ENCODE results near the gene PITX1.

PITX1 gene

DNA sequence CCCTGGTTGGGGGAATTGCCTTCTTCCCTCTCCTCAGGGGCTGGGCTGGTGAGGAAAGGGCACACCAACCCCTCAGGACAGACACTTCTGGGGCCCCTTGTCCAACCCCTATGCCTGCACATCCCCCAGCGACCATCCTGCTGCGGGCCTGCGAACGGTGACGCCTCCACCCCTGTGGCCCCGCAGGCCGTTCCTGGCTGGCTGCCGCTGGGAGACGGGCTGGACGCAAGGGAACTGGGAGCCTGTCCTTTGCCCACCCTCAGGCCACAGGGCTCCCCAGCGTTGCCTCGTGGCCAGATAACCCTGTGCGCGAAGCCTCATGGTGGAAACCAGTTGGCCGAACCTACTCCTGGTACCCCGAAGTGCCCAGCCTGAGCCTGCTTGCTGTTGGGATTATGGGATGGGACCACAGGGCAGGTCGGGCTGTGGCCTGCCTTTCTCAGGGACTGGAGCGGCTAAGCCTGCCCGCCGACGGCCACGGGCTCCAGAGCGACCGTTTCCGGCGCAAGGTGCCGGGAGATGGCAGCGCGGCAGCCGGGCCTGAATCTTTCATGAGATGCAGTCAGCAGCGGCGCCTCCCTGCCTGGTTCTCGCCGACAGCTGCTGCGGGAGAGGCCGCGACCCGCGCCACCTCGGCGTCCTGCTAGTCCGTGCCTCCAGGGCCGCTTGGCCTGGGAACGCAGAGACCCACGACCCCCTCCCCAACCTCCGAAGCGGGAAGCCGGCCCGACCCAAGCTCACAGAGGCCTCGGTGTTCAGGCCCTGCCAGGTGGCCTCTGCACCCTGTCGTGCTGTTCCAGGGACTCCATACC, 6.5 kb upstream of the PITX1 start:
- no peak for DNase-seq

DNA sequence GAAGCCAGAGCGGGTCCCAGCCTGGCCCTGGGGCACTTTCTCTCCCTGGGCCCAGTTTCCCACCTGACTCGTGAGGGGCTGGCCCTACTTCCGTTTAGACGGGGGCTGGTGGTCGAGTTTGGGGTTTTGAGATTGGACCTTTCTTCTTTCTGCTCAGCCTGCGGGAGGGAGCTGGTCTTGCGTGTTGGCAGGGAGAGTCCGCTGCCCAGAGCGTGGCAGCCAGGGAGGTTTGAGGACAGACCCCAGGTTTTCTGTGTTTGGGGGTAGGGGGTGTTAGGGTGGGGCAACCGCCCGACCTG, 6.0 kb upstream of the PITX1 start:
- no peak for DNase-seq

DNA sequence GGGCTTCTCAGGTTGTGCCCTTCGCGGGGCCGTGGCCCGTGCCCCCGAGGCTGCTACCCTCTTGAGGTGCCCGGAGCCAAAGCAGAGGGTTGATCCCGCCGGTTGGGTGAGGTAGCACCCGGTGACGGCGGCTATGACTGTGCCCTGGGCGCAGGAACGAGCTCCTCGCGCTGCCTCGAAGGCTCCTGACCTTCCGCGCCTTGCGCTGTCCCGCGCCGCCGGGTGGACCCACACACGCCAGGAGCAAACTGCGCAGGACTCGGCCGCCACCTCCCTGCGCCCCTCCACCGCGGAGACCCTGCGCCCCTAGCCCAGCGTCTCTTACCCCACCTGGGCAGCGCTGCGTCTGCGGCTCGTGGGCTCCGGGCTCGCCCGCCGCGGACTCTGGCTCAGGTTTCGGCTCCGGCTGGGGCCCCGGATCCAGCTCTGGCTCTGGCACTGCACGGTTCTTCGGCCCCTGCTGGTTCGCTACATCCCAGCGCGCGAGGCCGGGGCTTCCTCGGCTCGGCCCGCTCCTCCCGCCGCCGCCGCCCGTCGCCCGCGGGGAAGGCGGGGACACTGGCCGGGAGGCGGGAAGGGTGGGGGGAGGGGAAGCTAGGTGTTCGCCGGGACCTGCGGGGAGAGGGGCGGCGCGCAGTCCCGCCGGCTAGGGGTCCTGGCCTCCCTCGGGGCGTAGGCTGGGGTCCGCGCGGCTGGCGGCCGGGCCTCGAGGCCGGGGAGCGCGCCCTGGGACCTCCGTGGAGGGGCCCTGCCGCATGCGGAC, 5.4 kb upstream of the PITX1 start:
- DNase-seq = peak in 1 of 2 donors; percentile 27

DNA sequence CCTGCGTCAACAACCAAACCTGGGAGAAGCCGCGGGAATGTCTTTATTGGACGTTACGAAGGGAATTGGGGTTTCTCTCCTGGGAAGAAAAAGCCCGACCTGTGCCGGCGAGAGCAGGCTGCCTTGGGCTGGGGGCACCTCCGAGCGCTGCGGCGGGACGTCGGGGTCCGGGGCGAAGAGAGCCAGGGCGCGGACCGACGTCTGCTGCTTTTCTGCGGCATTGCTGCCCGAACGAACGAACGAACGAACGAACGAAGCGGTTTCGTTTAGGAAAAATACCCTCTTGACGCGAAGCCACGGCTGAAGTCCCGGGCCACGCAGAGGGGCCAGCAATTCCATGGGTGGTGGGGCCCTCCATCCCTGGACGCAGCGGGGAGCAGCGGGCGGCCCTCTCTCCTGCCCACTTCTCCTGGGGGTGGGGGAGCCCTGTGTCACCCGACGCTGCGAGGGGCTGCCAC, 4.8 kb upstream of the PITX1 start:
- DNase-seq = no peak

DNA sequence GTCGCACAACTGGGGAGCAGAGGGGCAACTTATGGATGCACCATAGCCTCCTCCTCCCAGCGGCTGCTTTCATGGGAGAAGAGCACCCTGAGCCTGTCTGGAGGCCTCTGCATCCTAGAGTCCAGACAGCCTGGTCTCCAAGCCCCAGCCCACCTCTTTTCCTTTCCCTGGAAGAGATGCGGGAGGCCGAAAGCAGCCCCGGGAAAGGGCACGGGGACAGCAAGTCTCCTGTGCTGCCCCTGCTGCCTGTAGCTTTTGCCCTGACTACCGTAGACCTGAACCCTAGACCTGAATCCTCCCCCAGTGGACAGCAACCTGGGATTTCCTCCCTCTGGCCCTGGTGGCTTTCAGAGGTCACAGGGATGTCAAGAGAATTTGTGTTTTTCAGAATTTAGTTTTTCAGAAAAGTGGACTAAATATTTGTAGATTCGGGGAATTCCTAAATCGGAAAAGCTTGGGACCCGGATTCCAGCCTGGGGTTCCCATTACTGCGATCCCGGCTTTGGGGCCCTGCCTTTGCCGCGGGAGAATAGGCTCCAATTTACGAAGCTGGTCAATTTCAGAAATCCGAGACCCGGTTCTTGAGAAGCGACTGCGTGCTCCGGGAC, 4.3 kb upstream of the PITX1 start:
- DNase-seq = no peak

DNA sequence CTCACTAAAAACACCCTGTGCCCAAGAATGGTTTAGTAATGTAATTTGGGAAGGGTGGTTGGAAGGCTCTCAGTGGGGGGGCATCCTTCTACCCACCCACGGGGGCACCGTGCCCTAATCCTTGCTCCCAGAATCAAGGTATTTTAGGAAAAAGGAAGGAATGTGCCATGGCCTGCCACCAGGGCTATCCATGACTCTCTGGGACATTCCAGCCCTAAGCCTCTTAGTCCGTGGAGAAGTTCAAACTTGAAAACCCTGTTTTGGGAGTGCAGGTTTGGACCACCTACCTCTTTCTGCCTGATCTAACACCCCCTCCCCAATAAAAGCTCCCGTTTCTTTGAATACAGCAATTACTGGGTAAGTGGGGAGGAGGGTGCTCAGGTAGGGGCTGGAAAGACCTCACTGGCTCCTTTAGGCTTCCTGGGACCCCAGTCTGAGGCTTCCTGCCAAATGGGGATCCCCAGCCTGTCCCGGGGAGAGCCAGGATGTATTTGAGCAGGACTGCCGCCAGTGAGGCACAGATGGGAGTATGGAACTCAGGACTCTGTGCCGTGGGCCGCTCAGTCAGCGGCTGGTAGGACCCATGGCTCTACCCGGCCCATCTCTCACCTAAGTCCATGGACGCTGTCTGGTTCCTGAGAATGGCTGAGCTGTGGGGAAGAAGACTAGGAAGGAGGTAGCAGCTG, 3.6 kb upstream of the PITX1 start:
- DNase-seq = no peak

DNA sequence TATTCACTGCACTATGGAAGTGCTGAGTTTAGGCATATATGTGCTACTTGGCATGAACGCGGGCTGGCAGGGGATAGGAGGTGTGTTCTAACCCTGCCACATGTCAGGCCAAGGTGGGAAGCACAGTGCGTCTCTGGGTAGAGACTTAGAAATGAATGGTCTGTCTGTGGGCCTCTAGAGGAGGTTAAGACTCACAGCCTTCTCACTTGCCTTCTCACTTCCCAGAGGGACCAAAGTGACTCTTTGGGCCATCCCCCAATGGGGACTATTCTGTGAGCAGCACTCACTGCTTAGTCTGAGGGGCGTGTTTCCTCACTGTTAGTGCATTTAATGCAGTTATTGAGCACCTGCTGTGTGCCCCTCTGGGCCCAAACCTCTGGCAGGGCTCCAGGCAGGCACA, 2.4 kb upstream of the PITX1 start:
- no peak for DNase-seq

DNA sequence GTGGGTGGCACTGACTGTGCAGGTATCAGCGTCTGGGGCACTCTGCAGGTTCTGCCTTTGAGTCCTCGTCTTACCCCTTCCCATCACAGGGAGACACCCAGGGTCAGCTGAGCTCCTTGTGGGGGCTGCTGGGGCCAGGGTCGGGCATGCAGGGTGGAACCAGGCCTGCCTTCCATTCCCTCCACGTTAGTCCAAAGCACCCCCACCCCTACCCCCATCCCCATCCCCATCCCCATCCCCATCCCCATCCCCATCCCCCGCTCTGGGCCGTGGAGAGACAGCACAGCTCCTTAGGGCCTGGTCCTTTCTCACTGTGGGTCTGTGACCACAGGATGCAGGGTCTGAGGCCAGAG, 1.6 kb upstream of the PITX1 start:
- DNase-seq = no peak

DNA sequence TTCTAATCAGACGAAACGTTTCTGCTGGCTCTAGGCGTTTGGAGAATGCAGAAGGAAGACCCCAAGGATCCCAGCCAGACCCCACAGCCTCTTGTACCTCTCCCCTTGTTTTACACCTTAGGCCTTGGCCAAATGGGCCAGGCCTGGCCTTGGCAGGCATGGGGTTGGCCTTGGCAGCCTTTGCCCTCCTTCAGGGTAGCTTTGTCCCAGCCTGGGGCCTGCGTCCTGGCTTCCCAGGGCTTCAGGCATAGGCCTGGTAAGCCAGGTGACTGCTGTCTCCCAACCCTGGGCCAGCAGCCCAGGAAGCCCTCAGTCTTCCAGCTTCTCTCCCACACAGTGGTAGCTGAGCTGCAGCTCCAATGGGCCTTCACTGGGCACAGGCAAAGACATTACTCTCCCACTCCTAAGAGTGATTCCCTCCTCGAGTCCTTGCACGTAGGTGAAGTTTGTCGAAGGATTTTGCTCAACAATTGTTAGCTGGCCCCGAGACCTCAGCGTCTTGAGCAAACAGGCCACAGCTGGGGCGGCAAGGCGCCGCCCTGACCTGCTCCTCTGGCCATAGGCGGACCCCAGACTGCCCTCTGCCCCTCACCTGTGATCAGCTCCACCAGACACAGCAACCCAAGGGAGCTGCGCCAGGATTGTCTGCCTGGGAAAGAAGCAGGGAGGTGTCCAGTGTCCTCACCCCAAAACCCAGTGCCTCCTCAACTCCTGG, 1.1 kb upstream of the PITX1 start:
- DNase-seq = no peak

DNA sequence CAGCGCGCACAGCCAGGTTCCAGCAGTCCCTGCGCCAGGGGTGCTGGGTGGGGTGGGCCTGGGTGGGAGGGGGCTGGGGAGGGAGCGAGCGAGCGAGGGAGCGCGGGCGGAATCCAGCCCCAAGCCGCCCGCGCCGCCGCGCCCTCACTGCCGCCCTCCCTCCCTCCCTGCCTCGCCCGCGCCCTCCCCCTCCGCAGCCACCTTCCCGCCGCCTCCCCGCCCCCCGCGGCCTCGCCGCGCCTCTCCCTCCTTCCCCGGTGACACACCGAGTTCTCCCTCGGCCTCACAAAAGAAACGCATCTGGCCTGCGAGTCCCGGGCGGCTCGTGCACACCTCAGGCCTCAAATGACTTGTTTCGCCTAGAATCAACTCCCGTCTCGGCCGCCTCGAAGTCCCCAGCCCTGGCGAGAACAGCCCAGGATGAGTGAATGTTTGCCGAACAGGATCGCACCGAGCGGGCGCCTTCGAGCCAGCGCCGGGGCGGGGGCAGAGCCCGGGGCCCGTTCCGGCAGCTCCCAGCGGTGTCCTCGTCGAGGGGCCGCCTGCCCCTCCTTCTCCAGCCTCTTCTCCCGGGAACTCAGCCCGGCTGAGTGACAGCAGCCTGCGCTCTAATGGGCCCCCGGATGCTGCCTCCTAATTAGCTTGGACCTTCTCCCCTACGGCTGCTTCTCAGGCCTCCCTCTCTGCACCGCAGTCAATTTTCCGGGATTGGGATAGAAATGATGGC, 371 bp upstream of the PITX1 start:
- no peak for DNase-seq

DNA sequence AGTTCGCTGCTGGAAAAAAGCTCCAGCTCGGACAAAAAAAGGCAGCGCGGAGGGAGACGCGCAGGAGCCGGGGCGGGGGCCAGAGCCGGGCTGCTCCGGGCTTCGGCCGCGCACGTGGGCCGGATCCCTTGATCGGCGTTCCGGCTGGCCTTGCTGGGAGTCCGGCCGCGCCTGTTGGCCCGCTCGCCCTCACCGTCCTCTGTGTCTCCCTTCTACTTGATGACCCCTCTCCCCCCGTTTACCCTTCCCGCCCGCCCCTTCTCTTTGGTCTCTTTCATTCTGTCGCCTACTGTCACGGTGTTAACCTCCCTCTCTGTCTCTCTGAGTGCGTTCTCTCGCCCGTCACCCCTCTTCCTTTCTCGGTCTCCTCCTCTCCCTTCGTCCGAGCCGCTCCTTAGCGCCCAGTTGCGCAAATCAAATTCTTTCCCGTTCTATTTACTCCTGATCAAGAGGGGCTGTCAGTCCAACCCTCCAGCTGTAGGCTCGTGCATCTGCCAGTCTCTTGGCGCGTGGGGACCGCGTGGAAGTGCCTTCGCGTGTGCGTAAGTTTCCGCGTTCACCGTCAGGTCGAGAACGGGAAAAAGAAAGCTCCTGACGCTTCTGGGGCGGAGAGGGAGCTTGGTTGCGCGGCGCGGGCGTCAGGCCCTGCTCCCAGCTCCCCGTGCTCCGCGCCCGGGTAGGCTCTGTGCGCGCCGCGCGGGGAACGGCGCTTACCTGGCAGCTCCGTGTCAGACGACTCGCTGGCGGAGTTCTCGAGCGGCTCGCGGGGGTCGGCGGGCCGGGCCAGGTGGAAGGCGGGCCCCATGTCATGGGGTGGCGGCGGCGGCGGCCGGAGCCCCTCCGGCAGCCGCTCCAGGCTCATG, 798 bp downstream of the PITX1 start:
- DNase-seq = peak in 1 of 2 donors; percentile 39

DNA sequence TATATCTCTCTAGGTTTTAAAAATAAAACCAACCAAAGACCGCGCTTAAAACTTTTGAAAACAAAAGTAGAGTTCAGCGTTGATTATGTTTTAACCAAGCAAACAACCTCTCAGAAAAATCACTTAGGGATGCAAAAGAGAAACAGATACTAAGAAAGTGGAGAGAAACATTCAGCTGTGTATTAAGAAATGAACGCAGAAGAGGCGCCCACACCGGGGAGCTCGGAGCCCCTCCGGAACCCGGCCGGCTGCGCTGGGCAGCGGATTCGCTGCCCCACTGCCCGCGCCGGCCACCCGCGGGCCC, 1.4 kb downstream of the PITX1 start:
- no peak for DNase-seq

DNA sequence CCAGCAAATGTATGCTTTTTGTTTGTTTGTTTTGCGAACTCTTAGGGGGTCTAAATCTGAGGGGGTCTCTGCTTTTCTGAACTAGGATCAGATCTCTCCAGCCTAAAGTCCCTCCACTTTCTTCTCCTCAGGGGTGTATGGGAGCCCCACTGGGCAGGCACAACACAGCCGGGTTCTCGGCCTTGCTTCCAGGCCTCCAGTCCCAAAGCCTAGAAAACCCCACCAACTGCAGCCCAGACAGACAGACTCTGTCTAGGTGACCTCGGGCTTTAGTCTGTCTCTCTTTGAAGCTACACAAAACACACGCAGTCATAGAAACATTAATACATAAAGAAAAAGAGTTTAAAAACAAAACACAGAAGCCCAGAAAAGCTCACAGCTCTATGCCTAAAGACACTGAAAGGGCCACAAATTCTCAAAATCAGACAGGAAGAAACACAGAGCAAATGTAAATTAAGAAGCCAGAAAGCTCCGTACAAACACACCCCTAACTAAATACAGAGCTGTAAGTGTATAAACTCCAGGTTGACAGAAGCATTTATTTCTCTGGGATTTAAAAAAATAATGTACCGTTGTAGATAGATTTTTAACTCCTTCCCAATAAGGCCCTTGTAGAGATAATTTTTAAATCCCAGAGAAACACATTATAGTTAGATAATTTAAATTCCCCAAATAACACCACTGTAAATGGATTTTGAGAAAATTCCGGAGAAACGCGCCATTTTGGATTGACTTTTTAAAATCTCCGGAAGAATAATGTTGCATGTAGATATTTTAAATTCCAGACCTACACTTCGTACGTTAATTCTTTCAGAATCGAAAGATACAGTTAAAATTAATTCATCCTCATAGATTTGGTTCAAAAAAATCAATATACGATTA, 2.0 kb downstream of the PITX1 start:
- DNase-seq = no peak

DNA sequence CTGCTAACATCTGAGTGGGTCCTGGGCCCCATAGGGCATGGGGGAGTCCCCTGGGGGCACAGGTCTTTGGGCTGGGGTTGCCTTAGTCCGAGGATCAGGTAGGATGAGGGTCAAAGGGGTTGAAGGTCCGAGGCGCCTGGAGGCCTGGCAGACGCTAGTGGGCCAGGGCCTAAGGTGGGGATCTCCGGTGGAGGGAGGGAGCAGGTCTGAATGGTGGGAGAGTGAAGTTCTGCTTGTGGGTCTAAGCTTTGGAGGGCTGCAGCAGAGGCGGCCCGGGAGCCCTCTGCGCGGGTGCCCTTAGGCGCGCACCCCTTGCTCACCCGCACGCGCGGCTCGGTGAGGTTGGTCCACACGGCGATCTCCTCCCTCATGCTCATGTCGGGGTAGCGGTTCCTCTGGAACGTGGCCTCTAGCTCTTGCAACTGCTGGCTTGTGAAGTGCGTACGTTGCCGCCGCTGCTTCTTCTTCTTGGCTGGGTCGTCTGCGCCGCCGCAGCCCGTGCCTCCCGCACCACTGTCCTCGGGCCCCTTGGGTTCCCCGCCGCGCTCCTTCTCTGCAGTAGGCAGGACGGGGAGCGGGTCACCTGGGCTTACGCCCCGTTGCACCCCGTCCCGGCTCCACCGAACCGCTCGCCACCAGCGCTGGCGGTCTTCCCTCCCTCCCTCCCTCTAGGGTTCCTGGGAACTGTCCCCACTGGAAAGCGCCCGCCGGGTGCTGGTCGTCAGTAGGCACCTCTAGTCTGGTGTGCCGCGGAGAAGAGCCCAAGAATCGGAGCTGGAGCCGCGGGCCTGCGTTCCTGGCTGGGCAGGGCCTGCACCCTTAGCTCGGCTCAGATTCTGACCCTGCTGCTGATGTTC, 2.8 kb downstream of the PITX1 start:
- DNase-seq = peak; percentile 18 to 59

DNA sequence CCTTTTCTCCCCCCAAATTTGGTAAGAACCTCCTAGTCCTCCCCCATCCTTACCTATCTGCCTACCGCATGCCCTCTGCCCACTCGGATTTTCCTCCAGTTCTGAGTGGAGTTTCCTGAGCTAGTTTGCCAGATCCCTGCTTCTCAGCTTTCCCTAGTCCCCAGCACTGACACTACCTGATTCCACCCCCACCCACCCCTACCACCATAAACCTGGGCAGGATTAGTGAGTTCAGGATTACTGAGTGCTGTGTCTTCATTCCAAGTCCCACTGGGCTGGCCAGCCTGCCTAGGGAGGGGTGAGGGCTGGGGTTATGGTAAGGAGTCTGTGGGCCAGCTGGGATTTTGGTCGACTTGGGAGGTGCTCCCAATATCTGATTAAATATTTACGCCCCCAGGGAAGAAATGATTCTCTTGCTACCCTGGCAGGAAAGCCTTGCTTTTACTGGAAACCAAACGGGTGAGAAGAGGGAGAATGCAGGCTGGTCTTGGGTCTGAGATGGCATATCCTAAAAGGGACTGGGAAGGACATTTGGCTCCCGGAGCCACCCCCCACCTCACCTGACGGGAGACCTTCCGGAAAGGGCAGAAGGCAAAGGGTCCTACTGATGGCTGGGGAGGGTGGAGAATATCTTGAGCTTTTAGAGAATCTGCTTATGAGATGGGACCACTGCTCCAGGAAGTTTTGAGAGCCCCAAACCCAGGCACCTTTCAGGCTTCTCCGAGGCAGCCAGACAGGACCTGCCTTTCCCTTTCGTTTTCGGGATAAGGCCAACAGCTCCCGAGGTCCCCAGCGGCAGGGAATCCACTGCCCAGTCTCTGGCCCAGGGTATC, 3.7 kb downstream of the PITX1 start:
- no peak for DNase-seq

DNA sequence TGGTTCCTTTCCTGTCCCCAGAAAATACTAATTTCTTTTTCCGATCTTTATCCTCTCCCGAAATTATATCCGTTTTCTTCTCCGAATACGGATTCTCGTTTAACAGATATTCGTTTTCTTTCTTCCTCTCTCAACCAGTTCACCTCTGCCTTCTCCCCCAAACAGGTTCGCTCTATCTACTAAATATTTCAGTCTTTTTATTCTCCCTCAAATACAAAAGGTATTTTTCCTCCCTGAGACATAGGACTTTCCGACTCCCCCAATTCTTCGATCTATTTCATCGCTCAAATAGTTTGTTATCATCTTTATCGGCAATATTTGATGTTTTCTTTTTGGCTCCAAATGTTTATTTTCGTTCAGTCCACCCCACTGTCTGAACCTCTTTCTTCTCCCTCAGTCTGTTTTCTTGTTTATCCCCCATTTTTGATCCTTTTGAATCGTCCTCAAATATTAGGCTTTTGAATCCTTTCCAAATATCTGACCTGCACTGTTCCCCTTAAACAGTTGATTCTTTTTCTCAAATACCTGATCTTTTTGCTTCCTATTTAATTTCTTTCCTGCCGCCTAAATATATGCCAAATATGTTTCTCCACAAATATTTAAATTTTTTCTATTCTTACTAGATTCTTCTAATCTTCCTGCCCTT, 4.4 kb downstream of the PITX1 start:
- no peak for DNase-seq

DNA sequence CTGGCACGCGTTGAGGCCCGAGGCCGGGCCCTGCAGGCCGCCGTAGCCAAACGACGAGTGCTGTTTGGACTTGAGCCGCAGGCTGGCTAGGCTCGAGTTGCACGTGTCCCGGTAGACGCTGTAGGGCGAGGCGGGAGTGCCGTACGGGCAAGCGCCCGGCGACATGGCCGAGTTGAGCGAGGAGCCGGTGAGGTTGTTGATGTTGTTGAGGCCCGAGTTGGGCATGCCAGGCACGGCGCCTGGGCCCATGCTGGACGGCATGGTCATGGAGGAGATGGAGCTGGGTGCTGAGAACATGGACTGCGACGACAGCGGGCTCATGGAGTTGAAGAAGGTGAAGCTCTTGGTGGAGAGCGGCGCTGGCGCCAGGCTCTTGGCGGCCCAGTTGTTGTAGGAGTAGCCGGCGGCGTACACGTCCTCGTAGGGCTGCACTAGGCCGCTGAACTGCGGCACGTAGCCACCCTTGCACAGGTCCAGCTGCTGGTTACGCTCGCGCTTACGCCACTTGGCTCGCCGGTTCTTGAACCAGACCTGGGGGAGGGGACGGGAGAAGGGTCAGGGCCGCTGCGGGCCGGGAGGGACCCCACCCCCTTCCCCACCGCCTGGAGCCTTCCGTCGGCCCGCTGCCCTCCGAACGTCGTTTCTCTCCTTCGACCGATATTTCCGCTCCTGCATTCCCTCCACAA, 5.1 kb downstream of the PITX1 start:
- DNase-seq = no peak

Measured in inflammatory macrophage (primary cell).